ENCODE measurements around the gene LRRC40.
A peak's percentile ranks its signal among the peaks of the same experiment; 100 is the strongest.

The LRRC40 gene

GRCh38 chr1:70142075-70142474 lies 63.3 kb downstream of the LRRC40 start:
- POLR2A ChIA-PET = no interaction called here
- no peak overlapping the region for H3K27ac ChIP-seq (ENCODE audit: extremely low read depth, low read depth, low read length)
- TF ChIP-seq ZNF654 (tag by site-specific recombination; IDR thresholded peaks at IDR 0.05; ENCODE audit: low read depth) = peak; percentile 25
- TF ChIP-seq KLF10 (tag by site-specific recombination; IDR thresholded peaks at IDR 0.05) = no peak
- CTCF ChIA-PET = interaction anchor here (2.0 kb wide), 1 partner anchor 9 kb away, joined by 7 read pairs; no protein-coding TSS in a partner anchor
- no peaks in the 10 kb centered on the region for H3K9me3 ChIP-seq (ENCODE audit: control insufficient read depth, insufficient read depth, low read depth, low read length)
- no peak overlapping the region for H3K4me3 ChIP-seq (ENCODE audit: low read depth, low read length)
- peaks cover 5 to 12% of the 10 kb centered on the region in 2 experiments for H3K36me3 ChIP-seq (ENCODE audit: control insufficient read depth in 2 of 2, insufficient read depth in 1 of 2, low read length in 2 of 2)
- no peaks in the 10 kb centered on the region for H3K4me1 ChIP-seq (ENCODE audit: control insufficient read depth, insufficient read depth, low read length)

- H3K27ac ChIP-seq (ENCODE audit: extremely low read depth, low read depth, low read length) = no peak overlapping the region
- POLR2A ChIA-PET = interaction anchor here (1.0 kb wide), 1 partner anchor 80 kb away, joined by 4 read pairs; the partner anchor contains the start of gene SRSF11
- peaks cover 3 to 8% of the 10 kb centered on the region in 2 experiments; a peak in 2 of 3 replicates for H3K36me3 ChIP-seq (ENCODE audit: control insufficient read depth in 2 of 2, insufficient read depth in 1 of 2, low read length in 2 of 2)
- TF ChIP-seq ZNF175 (tag by site-specific recombination; IDR thresholded peaks at IDR 0.05) (no peak), ZNF132 (tag by site-specific recombination; IDR thresholded peaks at IDR 0.05; ENCODE audit: borderline replicate concordance) (no peak), ZFP69B (tag by site-specific recombination; IDR thresholded peaks at IDR 0.05) (no peak), MZF1 (tag by site-specific recombination; IDR thresholded peaks at IDR 0.05; ENCODE audit: borderline replicate concordance) (no peak), OSR2 (tag by site-specific recombination; IDR thresholded peaks at IDR 0.05) (peak; percentile 51; the same call in 1 of the 2 replicates), ZNF114 (tag by site-specific recombination; IDR thresholded peaks at IDR 0.05) (no peak), FEZF1 (tag by site-specific recombination; IDR thresholded peaks at IDR 0.05) (peak; percentile 79), ZNF768 (tag by site-specific recombination; IDR thresholded peaks at IDR 0.05) (no peak), ZNF24 (tag by site-specific recombination; IDR thresholded peaks at IDR 0.05) (no peak), ZNF658 (tag by site-specific recombination; IDR thresholded peaks at IDR 0.05) (no peak), PRDM1 (tag by site-specific recombination; IDR thresholded peaks at IDR 0.05) (peak; percentile 39; the same call in 1 of the 2 replicates), GLIS1 (tag by site-specific recombination; IDR thresholded peaks at IDR 0.05) (no peak), MEIS1 (CRISPR knock-in tag; IDR thresholded peaks at IDR 0.05; ENCODE audit: borderline replicate concordance) (no peak), KLF1 (tag by site-specific recombination; IDR thresholded peaks at IDR 0.05) (no peak), ZBTB7A (tag by site-specific recombination; IDR thresholded peaks at IDR 0.05; ENCODE audit: low read depth) (no peak)
- CTCF ChIA-PET = interaction anchor here (0.7 kb wide), 1 partner anchor 346 kb away, joined by 3 read pairs; no protein-coding TSS in a partner anchor
- H3K4me3 ChIP-seq (ENCODE audit: low read depth, low read length) = no peak overlapping the region
- H3K4me1 ChIP-seq (ENCODE audit: control insufficient read depth, insufficient read depth, low read length) = no peaks in the 10 kb centered on the region
- no peaks in the 10 kb centered on the region for H3K9me3 ChIP-seq (ENCODE audit: control insufficient read depth, insufficient read depth, low read depth, low read length)
Observed at GRCh38 chr1:70140894-70141293, 64.5 kb downstream of the LRRC40 start.

- no peaks in the 10 kb centered on the region for H3K9me3 ChIP-seq (ENCODE audit: control insufficient read depth, insufficient read depth, low read depth, low read length)
- H3K36me3 ChIP-seq (ENCODE audit: control insufficient read depth in 2 of 2, insufficient read depth in 1 of 2, low read length in 2 of 2) = peaks cover 0 to 8% of the 10 kb centered on the region in 2 experiments; a peak in 1 of 3 replicates
- H3K4me1 ChIP-seq (ENCODE audit: control insufficient read depth, insufficient read depth, low read length) = no peaks in the 10 kb centered on the region
- POLR2A ChIA-PET = no interaction called here
- no peak overlapping the region for H3K27ac ChIP-seq (ENCODE audit: extremely low read depth, low read depth, low read length)
- H3K4me3 ChIP-seq (ENCODE audit: low read depth, low read length) = no peak overlapping the region
- CTCF ChIA-PET = interaction anchor here (0.5 kb wide), 1 partner anchor 369 kb away, joined by 4 read pairs; no protein-coding TSS in a partner anchor
- no peak for TF ChIP-seq ZNF843 (tag by site-specific recombination; IDR thresholded peaks at IDR 0.05)
- TF ChIP-seq ZNF510 (tag by site-specific recombination; IDR thresholded peaks at IDR 0.05; ENCODE audit: insufficient replicate concordance) = no peak
- no peak for TF ChIP-seq PRDM2 (tag by site-specific recombination; IDR thresholded peaks at IDR 0.05; ENCODE audit: borderline replicate concordance)
- TF ChIP-seq ZNF324 (tag by site-specific recombination; IDR thresholded peaks at IDR 0.05) = no peak
- TF ChIP-seq ZNF558 (tag by site-specific recombination; IDR thresholded peaks at IDR 0.05) = no peak
- no peak for TF ChIP-seq KLF17 (tag by site-specific recombination; IDR thresholded peaks at IDR 0.05)
- no peak for TF ChIP-seq HIC1 (tag by site-specific recombination; IDR thresholded peaks at IDR 0.05)
Observed at GRCh38 chr1:70140343-70140742, 65.0 kb downstream of the LRRC40 start.

Measured in HEK293 (cell line).